Measurements from ENCODE around the gene LOXHD1. TPM values are rescaled to one million over a fixed set of nuclear protein-coding genes. Genes with fewer than 3 reads are reported as not detected.

The LOXHD1 gene
- total RNA-seq, 4 donors from 2014 or later, result 1.7 to 4.9 (median 3.2) TPM

DNA sequence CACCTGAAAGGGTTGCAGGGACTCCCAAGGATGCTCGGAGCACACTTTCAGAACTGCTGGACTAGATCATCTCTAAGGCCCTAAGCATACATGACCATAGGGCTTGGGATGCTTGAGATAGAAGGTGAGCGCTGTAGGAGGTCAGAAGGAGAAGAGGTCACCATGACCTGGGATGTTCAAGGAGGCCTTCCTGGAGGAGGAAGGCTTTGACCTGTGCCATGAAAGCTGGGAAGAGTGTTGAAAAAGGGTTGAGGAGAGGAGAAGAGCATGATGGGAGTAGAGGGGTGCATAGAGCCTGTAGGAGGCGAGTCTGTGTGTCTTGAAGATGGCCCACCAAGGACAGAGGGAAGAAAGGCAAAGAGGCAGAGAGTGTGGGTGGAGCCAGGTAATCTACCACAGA lies 222.4 kb downstream of the LOXHD1 start:
- TF ChIP-seq CTCF (IDR thresholded peaks at IDR 0.05), result no peak
- DNase-seq (ENCODE audit: low spot score) (no peak), ATAC-seq (ENCODE audit: low FRiP score) (no peak)

GRCh38 chr18:46433121-46433826 lies 223.7 kb downstream of the LOXHD1 start:
- no peak for TF ChIP-seq CTCF (IDR thresholded peaks at IDR 0.05)
- DNase-seq (ENCODE audit: low spot score) (no peak), ATAC-seq (ENCODE audit: low FRiP score) (no peak)

GRCh38 chr18:46431522-46432171 lies 225.4 kb downstream of the LOXHD1 start:
- DNase-seq (ENCODE audit: low spot score) (no peak), ATAC-seq (ENCODE audit: low FRiP score) (no peak)
- no peak for TF ChIP-seq CTCF (IDR thresholded peaks at IDR 0.05)

GRCh38 chr18:46429649-46430224 lies 227.3 kb downstream of the LOXHD1 start:
- no peak for ATAC-seq (ENCODE audit: low FRiP score)
- no peak for TF ChIP-seq CTCF (IDR thresholded peaks at IDR 0.05)
- no peak for DNase-seq (ENCODE audit: low spot score)

GRCh38 chr18:46429130-46429529 lies 227.9 kb downstream of the LOXHD1 start:
- no peak for ATAC-seq (ENCODE audit: low FRiP score)

GRCh38 chr18:46428368-46428767 lies 228.7 kb downstream of the LOXHD1 start:
- no peak for ATAC-seq (ENCODE audit: low FRiP score)
- TF ChIP-seq CTCF (IDR thresholded peaks at IDR 0.05), result no peak
- DNase-seq (ENCODE audit: low spot score), result no peak

More at GRCh38 chr18:46429130-46429529, 227.9 kb downstream of the LOXHD1 start:
- no peak for TF ChIP-seq CTCF (IDR thresholded peaks at IDR 0.05)
- no peak for DNase-seq (ENCODE audit: low spot score)
